Heart left ventricle (tissue), 13 donors: ENCODE data around the gene TTYH3.

Experiments used
- POLR2A ChIP-seq, 2 donors: fragments of 450-650 bp; IDR thresholded peaks; one replicate each; pipeline ENCODE4 v1.6.1; 2017; ENCODE audit warnings: antibody characterized with exemption in 2 of 2, mild to moderate bottlenecking in 2 of 2, moderate library complexity in 2 of 2
- TF ChIP-seq, protein P1 (sequence below), 12 donors: fragments of 200-600 bp; sonication (generic) in 4 of 12; IDR thresholded peaks; one replicate each; pipeline versions ENCODE4 v1.5.0 to v1.8.0; 2018 to 2022; ENCODE audit warnings: antibody characterized with exemption in 12 of 12, mild to moderate bottlenecking in 5 of 12
- donor health status: ischemic (EF 13 %, LVEDD 7.1; RV severe dilation, severe dysfunction).
- donor health status: DM: no; HTN: yes; CAD: no.
- donor health status: DM: no; HTN: no; CAD: no.
- donor health status: ischemic (EF 25% LVEDD 6.9; RV normal size, moderate dysfunction).
- donor health status: ischemic (EF 25% LVEDD 5.7; RV mildly dilated, moderate dysfunction).
- donor health status: ischemic (EF 35%, LVEDD 5.7; RV mildly dilated, moderate dysfunction).
- donor health status: nonischemic (EF 11% LVEDD 7.7; RV severe dilation, severe dysfunction).
- donor health status: DM: yes; HTN: yes; CAD: no.
- donor health status: PGD.
- donor health status: ischemic (EF 29% LVEDD 5.4; RV normal size, mild dysfunction).
- donor health status: nonischemic (EF 23%, LVEDD 6.1; RV moderate dilation, normal function).

DNA sequence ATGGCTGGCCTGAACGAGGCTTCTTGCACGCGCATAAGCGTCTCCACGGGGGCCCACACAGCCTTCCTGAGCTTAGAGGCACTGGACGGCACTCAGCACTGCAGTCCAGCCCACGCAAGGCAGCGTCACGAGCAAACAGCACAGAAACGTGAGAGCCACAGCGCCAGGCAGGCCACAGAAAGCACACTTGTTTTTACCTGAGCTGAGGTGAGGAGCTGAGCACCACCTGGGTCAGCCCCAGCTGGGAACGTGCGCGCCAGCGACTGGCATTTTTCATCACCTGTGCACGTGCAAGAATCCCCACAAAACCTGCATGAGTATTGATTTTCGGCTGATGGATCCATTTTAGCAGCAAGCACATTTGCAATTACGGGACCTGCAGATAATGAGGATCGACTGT, 46.3 kb upstream of the TTYH3 start:
- TF ChIP-seq, protein P1, sequence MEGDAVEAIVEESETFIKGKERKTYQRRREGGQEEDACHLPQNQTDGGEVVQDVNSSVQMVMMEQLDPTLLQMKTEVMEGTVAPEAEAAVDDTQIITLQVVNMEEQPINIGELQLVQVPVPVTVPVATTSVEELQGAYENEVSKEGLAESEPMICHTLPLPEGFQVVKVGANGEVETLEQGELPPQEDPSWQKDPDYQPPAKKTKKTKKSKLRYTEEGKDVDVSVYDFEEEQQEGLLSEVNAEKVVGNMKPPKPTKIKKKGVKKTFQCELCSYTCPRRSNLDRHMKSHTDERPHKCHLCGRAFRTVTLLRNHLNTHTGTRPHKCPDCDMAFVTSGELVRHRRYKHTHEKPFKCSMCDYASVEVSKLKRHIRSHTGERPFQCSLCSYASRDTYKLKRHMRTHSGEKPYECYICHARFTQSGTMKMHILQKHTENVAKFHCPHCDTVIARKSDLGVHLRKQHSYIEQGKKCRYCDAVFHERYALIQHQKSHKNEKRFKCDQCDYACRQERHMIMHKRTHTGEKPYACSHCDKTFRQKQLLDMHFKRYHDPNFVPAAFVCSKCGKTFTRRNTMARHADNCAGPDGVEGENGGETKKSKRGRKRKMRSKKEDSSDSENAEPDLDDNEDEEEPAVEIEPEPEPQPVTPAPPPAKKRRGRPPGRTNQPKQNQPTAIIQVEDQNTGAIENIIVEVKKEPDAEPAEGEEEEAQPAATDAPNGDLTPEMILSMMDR (IDR thresholded peaks at IDR 0.05) = no peak
- TF ChIP-seq POLR2A (IDR thresholded peaks at IDR 0.05) = no peak
